Stimulated activated CD4-positive, alpha-beta T cell treated with anti-CD3 and anti-CD28 coated beads, Interleukin-1b, Interleukin-23, amount 100 ng/mL, for 4 hours (primary cell): ENCODE results near the gene NCK1.
A peak's percentile ranks its signal among the peaks of the same experiment; 100 is the strongest.
"Not testable (repeated sequence)": the region's sequence is repeated elsewhere in the genome, so short reads cannot be mapped to it uniquely, and the experiment has no call there.

Source experiments
- DNase-seq, 2 donors: peaks; one replicate each; pipeline ENCODE4 v3.0.0-alpha.2; 2020; ENCODE audit warnings: low read depth in 2 of 2

Gene NCK1

GRCh38 chr3:136862617-136863322, 762 bp downstream of the NCK1 start:
- peak in 1 of 2 donors; percentile 19 for DNase-seq

GRCh38 chr3:136869282-136869681, 7.3 kb downstream of the NCK1 start:
- no peak for DNase-seq

- not testable (repeated sequence) for DNase-seq
Observed at GRCh38 chr3:136872258-136872657, 10.2 kb downstream of the NCK1 start.

DNA sequence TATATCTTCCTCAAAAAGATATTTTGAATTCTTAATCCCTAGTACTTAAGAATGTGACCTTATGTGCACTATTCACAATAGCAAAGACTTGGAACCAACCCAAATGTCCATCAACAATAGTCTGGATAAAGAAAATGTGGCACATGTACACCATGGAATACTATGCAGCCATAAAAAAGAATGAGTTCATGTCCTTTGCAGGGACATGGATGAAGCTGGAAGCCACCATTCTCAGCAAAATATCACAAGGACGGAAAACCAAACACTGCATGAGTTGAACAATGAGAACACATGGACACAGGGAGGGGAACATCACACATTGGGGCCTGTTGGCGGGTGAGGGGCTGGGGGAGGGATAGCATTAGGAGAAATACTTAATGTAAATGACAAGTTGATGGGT, 17.5 kb downstream of the NCK1 start:
- not testable (repeated sequence) for DNase-seq

DNA sequence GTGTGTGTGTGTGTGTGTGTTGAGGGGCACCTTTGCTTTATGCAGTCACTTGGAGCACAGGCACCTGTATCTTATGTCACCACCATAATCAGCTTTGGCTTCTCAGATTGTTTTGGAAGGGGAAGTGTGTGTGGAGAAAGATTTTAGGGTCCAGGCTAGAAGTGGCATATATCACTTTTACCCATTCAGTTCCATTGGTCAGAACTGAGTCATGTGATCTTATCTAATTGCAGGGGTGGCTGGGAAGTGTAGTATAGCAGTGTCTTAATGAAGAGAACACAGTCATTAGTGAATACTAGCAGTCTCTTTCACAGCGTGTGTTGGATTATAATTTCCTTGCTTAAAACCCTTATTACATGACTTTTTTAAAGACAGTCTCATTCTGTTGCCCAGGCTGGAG, 20.6 kb downstream of the NCK1 start:
- DNase-seq = no peak

GRCh38 chr3:136883967-136884720, 22.1 kb downstream of the NCK1 start:
- DNase-seq = no peak

DNA sequence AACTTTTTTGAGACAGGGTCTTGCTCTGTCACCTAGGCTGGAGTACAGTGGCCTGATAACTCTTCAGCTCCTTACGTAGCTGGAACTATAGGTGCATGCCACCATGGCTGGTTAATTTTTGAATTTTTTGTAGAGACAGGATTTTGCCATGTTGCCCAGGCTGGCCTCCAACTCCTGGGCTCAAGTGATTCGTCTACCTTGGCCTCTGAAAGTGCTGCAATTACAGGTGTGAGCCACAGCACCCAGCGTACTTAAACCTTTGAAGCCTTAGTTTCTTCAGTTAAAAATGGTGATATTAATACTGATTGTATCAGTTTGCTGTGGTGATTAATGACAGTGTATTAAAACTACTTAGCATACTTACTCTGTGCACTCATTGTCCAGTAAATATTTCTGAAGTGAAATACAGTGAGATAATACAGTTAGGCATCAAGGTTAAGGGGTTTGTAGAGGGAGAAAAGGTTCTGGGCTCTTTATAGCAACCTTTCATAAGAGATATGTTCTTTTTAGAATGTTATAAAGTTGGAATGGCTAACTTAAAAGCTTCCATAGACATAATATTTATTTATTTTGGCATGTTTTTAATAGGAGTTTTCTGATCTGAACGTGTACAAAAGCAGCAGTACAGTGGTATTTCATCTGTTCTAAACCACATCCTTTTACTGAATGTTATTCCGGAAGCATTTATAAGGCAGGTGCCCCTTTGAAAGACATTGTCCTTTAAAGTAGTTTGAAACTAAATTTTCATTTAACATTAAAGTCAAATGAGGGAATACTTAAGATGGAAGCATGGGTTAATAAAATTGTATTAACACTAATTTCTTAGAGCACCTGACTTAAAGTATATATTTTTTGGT, 23.6 kb downstream of the NCK1 start:
- no peak for DNase-seq

DNA sequence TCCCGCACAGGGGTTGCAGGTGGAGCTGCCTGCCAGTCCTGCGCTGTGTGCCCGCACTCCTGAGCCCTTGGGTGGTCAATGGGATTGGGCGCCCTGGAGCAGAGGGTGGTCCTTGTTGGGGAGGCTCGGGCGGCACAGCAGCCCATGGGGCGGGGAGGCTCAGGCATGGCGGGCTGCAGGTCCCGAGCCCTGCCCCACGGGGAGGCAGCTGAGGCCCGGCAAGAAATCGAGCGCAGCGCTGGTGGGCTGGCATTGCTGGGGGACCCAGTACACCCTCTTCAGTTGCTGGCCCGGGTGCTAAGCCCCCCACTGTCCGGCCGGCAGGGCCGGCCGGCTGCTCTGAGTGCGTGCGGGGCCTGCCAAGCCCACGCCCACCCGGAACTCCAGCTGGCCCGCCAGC, 27.9 kb downstream of the NCK1 start:
- no peak for DNase-seq

DNA sequence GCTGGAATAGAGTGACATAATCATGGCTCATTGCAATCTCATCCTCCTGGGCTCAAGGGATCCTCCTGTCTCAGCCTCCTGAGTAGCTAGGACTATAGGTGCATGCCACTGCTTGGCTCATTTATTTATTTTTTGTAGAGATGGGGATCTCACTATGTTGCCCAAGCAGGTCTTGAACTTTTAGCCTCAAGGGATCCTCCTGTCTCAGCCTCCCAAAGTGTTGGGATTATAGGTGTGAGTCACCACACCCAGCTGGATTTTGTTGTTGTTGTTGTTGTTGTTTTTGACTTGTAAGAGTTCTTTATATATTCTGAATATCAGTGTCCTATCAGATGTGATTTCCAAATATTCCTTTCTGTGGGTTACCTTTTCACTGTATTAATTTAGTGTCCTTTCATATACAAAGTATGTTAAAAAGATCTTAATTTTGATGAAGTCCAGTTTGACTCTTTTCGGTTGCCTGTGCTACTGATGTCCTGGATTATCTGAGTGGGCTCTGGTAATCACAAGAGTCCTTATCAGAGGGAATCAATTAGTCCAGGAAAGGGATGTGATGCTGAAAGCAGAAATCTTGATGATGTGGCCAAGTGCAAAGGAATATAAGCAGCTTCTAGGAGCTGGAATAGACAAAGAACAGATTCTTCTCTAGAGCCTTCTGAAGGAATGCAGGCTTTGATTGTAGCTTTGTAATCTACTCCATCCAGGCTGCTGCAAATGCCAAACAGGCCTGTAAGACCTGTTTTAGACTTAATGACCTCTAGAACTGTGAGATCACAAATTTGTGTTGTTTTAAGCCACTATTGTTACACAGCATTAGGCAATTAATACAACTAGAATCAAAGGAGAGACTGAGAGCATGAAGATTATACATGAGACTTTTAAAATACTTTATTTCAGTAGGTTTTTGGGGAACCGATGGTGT, 30.2 kb downstream of the NCK1 start:
- DNase-seq = no peak

DNA sequence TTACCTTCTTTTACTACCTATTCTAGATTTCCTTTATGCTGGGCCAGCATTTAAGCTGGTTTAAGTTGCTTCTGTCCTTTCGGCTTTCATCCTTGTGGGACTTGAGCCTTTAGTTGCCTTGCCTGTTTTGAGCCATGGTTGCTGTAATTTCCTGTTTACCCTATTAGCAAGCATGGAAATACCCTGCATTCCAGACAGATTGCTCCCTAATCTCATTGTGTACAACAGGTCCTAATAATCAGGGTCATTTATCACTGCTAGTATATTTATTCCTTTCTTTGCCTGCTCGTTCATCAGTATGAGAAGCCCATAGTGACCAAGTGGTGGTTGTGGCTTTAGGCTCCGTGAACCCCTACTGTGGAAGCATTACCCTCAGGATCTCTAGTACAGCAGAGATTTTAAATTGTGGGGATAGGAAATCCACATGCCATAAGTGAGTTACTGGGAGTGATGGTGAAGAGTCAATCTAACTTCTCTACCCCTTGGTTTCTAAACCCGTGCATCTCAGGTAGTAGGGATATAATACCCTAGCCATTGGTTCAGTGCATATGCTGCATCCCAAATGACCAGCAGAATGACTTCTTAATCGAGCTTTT, 31.9 kb downstream of the NCK1 start:
- no peak for DNase-seq

- not testable (repeated sequence) for DNase-seq
Observed at GRCh38 chr3:136897171-136897570, 35.2 kb downstream of the NCK1 start.

- DNase-seq = no peak
Observed at GRCh38 chr3:136898549-136898948, 36.5 kb downstream of the NCK1 start.

- DNase-seq = no peak
Observed at GRCh38 chr3:136898954-136899353, 36.9 kb downstream of the NCK1 start.

GRCh38 chr3:136899622-136900158, 37.7 kb downstream of the NCK1 start:
- no peak for DNase-seq

- not testable (repeated sequence) for DNase-seq
Observed at GRCh38 chr3:136900694-136901093, 38.7 kb downstream of the NCK1 start.

GRCh38 chr3:136901391-136901790, 39.4 kb downstream of the NCK1 start:
- no peak for DNase-seq

GRCh38 chr3:136902530-136902929, 40.5 kb downstream of the NCK1 start:
- DNase-seq = not testable (repeated sequence)

DNA sequence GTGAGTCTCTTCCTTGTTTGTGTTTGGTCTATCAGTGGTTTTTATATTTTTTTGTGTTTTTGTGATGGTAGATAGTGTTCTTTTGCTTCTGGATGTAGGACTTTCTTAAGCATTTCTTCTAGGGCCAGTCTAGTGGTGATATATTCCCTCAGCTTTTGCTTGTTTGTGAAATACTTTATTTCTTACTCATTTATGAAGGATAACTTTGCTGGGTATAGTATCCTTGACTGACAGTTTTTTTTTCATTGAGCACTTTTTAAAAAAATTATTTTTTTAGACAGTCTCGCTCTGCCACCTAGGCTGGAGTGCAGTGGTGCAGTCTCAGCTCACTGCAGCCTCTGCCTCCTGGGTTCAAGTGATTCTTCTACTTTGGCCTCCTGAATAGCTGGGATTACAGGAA, 41.9 kb downstream of the NCK1 start:
- no peak for DNase-seq

DNA sequence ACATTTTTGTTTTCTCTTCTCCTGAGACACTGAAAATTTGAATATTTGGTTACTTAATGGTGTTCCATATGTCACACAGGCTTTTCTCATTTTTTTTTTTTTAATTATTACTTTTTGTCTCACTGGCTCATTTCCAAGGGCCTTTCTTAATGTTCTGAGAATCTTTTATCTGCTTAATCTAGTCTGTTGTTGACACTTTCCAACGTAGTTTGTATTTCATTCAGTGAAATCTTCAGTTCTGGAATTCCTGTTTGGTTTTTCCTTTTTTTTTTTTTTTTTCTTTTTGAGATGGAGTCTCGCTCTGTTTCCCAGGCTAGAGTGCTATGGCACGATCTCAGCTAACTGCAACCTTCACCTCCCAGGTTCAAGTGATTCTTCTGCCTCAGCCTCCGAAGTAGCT, 42.7 kb downstream of the NCK1 start:
- DNase-seq = no peak

DNA sequence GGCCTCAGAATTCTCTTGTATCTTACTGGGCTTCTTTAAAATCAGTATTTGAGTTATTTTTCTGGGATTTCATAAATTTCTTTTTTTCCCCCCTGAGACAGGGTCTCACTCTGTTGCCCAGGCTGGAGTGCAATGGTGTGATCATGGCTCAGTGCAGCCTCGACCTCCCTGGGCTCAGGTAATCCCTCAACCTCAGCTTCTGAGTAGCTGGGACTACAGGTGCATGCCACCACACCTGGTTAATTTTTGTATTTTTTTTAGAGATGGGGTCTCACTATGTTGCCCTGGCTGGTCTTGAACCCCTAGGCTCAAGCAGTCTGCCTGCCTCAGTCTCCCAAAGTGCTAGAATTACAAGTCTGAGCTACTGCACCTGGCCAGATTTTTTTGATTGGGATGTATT, 43.5 kb downstream of the NCK1 start:
- no peak for DNase-seq

DNA sequence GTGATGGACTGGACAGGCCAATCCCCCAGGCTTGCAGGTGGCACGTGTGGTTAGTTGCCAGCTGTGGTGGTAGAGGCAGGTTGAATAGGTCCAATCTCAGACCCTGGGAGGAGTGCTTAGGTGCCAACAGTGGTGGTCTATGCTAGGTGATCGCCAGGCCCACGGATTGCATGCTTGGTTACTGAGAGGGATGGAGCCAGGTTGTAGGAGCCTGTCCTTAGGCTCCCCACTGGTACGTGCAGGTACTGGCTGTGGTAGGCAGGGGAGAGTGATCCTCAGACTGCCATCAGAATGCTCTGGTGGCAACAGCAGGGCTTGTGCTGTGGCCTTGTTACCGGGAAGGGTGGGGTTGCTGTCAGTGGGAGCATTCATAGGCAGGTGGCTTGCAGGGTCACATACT, 44.7 kb downstream of the NCK1 start:
- DNase-seq = no peak
